ENCODE measurements around the gene ARVCF.

ARVCF gene

GRCh38 chr22:19930551-19931486 is 85.8 kb downstream of the ARVCF start:
- no peak for TF ChIP-seq REST (IDR thresholded peaks at IDR 0.05; ENCODE audit: insufficient read depth in 1 of 2, low read depth in 2 of 2, low read length in 2 of 2)
- no peak for TF ChIP-seq POLR2AphosphoS5 (IDR thresholded peaks at IDR 0.05; ENCODE audit: low read depth, low read length)
- TF ChIP-seq SIN3A (IDR thresholded peaks at IDR 0.05; ENCODE audit: borderline replicate concordance, insufficient read depth, low read length) = no peak

- TF ChIP-seq SIN3A (IDR thresholded peaks at IDR 0.05; ENCODE audit: borderline replicate concordance, insufficient read depth, low read length) = no peak
- no peak for TF ChIP-seq FOXP2 (optimal IDR thresholded peaks at IDR 0.05; ENCODE audit: borderline replicate concordance, extremely low read depth, extremely low read length, insufficient read depth)
- TF ChIP-seq POLR2AphosphoS5 (IDR thresholded peaks at IDR 0.05; ENCODE audit: low read depth, low read length) = no peak
- TF ChIP-seq REST (IDR thresholded peaks at IDR 0.05; ENCODE audit: insufficient read depth in 1 of 2, low read depth in 2 of 2, low read length in 2 of 2) = no peak
- TF ChIP-seq TAF1 (IDR thresholded peaks at IDR 0.05; ENCODE audit: borderline replicate concordance, insufficient read depth, low read length) = no peak
Observed at GRCh38 chr22:19929586-19930550, 86.8 kb downstream of the ARVCF start.

GRCh38 chr22:19928207-19928606 is 88.4 kb downstream of the ARVCF start:
- no peak for TF ChIP-seq REST (IDR thresholded peaks at IDR 0.05; ENCODE audit: insufficient read depth in 1 of 2, low read depth in 2 of 2, low read length in 2 of 2)
- TF ChIP-seq POLR2AphosphoS5 (IDR thresholded peaks at IDR 0.05; ENCODE audit: low read depth, low read length) = no peak
- TF ChIP-seq TAF1 (IDR thresholded peaks at IDR 0.05; ENCODE audit: borderline replicate concordance, insufficient read depth, low read length) = no peak
- no peak for TF ChIP-seq FOXP2 (optimal IDR thresholded peaks at IDR 0.05; ENCODE audit: borderline replicate concordance, extremely low read depth, extremely low read length, insufficient read depth)
- TF ChIP-seq SIN3A (IDR thresholded peaks at IDR 0.05; ENCODE audit: borderline replicate concordance, insufficient read depth, low read length) = no peak

GRCh38 chr22:19927696-19928095 is 88.9 kb downstream of the ARVCF start:
- TF ChIP-seq TAF1 (IDR thresholded peaks at IDR 0.05; ENCODE audit: borderline replicate concordance, insufficient read depth, low read length) (no peak), REST (IDR thresholded peaks at IDR 0.05; ENCODE audit: insufficient read depth in 1 of 2, low read depth in 2 of 2, low read length in 2 of 2) (no peak), POLR2AphosphoS5 (IDR thresholded peaks at IDR 0.05; ENCODE audit: low read depth, low read length) (no peak), FOXP2 (optimal IDR thresholded peaks at IDR 0.05; ENCODE audit: borderline replicate concordance, extremely low read depth, extremely low read length, insufficient read depth) (no peak), SIN3A (IDR thresholded peaks at IDR 0.05; ENCODE audit: borderline replicate concordance, insufficient read depth, low read length) (no peak)

Data from PFSK-1 (cell line).